Activated CD4-positive, alpha-beta T cell treated with anti-CD3 and anti-CD28 coated beads, Interleukin-2, amount 10 ng/mL, durations not matched to agents 7 days and 5 days (primary cell): Measurements from ENCODE around the gene KRT80. TPM values are rescaled to one million over a fixed set of nuclear protein-coding genes. Genes with fewer than 3 reads are reported as not detected.

Experiments
- CTCF ChIA-PET: fragments of 350-600 bp; sonication (Branson Sonifier 250); formaldehyde crosslinking; loops from one replicate; lab custom pipeline; 2021; ENCODE audit warnings: antibody characterized with exemption; lab: Charles Lee
- POLR2A ChIA-PET: fragments of 350-600 bp; sonication (Branson Sonifier 250); formaldehyde crosslinking; loops from one replicate; lab custom pipeline; 2021; ENCODE audit warnings: antibody characterized with exemption; lab: Charles Lee
- DNase-seq: peaks from one replicate; pipeline ENCODE4 v3.0.0-alpha.2; 2020
- H3K27ac Mint-ChIP-seq: one replicate; pipeline ENCODE4 v1.8.0; 2021; ENCODE audit warnings: mild to moderate bottlenecking, moderate library complexity, mixed read lengths
- H3K27me3 Mint-ChIP-seq: one replicate; pipeline ENCODE4 v1.8.0; 2021; ENCODE audit warnings: mixed read lengths
- H3K36me3 Mint-ChIP-seq: one replicate; pipeline ENCODE4 v1.8.0; 2021; ENCODE audit warnings: low read depth, mixed read lengths
- H3K4me1 Mint-ChIP-seq: one replicate; pipeline ENCODE4 v1.8.0; 2021; ENCODE audit warnings: mixed read lengths
- H3K4me3 Mint-ChIP-seq: one replicate; pipeline ENCODE4 v1.8.0; 2021; ENCODE audit warnings: mild to moderate bottlenecking, moderate library complexity, mixed read lengths
- H3K9me3 Mint-ChIP-seq: one replicate; pipeline ENCODE4 v1.8.0; 2021; ENCODE audit warnings: mixed read lengths
- total RNA-seq, 2 experiments: library from RNA; stranded (reverse); gene quantifications; one replicate each; pipeline ENCODE4 v1.2.3, GENCODE V29; 2021

KRT80 gene
- total RNA-seq, 2 experiments from 2014 or later = not detected

DNA sequence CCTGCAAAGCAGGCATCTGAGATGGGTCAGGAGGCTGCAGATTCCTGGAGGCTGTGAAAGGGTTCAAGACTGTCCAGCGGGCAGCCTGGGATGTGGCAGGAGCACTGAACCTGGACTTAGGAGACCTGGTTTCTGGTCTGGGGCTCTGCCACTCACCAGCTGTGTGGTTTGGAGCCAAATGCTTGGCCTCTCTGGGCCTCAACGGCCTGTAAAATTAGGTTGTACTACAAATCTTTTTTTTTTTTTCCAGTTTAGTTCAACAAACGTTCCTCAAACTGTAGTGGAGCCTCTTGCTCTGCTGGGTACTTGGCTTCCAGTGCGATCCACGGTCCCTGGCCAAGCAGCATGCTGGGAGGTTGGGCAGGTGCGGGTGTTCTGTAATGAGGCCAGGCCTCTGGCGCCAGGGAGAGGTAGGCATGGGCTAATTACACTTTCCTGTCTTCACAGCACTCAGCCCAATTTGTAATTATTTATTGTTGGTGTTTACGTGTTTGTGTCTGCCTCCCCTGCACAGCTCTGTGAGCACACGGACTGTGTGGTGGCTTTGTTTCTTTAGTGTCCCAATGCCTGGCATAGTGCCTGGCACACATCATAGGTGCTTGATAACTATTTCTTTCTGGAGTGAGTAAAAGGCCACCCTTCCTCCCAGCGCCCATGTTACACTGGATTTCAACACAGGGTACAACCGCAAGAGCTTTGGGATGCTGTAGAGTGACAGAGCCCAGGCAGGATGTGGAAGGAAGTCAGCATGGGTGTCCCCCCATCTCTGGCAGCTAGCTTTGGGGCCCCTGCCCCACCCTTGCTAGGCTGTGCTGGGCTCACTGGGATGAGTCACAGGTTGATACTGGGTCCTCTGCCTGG is 5.8 kb upstream of the KRT80 start:
- Mint-ChIP-seq H3K9me3 (no peaks in the 10 kb centered on the region), H3K36me3 (no peaks in the 10 kb centered on the region), H3K27me3 (peaks cover 5% of the 10 kb centered on the region), H3K4me3 (no peak overlapping the region), H3K4me1 (peaks cover 2% of the 10 kb centered on the region), H3K27ac (no peak overlapping the region)
- POLR2A ChIA-PET = no interaction called here
- CTCF ChIA-PET = interaction anchor here (1.3 kb wide), 1 partner anchor 11 kb away, joined by 3 read pairs; no protein-coding TSS in a partner anchor
- no peak for DNase-seq

DNA sequence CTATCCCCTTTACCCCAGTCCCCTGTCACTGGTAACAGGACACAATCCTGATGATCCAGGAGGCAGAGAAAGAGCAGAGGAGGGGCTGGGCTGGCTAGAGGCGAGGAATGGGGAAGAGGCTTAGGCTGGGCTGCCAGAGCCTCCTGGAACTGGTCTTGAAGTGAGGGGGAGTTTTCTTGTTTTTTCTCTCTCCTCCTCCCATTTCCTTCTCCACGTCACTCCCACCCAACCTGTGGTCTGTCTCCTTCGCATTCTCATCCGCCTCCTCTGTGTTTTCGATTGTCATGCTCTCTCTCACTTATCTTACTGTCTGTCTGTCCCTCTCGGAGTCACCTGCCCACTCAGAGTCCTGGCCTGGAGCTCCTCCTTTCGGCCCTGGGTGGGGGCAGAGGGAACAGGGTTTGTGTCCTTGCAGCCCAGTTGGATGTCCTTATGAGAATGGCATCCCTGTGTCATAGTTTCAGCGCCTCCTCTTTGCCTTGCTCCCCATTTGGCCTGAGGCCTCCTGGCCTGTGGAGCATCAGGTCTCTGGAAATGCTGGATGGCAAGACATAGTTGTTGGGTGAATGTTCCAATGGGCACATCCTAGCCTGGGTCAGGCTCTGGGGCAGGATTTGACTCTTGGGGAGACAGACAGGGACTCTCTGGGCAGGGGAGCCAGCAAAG is 3.4 kb upstream of the KRT80 start:
- H3K4me1 Mint-ChIP-seq = peaks cover 2% of the 10 kb centered on the region
- POLR2A ChIA-PET = no interaction called here
- CTCF ChIA-PET = interaction anchor here (1.5 kb wide), 1 partner anchor 27 kb away, joined by 3 read pairs; no protein-coding TSS in a partner anchor
- no peak overlapping the region for H3K27ac Mint-ChIP-seq
- H3K36me3 Mint-ChIP-seq = no peaks in the 10 kb centered on the region
- no peak overlapping the region for H3K4me3 Mint-ChIP-seq
- H3K27me3 Mint-ChIP-seq = peaks cover 11% of the 10 kb centered on the region
- no peak for DNase-seq
- H3K9me3 Mint-ChIP-seq = no peaks in the 10 kb centered on the region

- DNase-seq = no peak
- no peak overlapping the region for H3K4me3 Mint-ChIP-seq
- H3K27me3 Mint-ChIP-seq = peaks cover 11% of the 10 kb centered on the region
- H3K9me3 Mint-ChIP-seq = no peaks in the 10 kb centered on the region
- ChIA-PET POLR2A (no interaction called here), CTCF (interaction anchor here (1.3 to 1.5 kb wide), 2 partner anchors 28 to 36 kb away, joined by 3 read pairs; no protein-coding TSS in a partner anchor)
- no peak overlapping the region for H3K27ac Mint-ChIP-seq
- H3K4me1 Mint-ChIP-seq = peaks cover 2% of the 10 kb centered on the region
- no peaks in the 10 kb centered on the region for H3K36me3 Mint-ChIP-seq
Measured at GRCh38 chr12:52193991-52194390, 2.2 kb upstream of the KRT80 start.

GRCh38 chr12:52193532-52193931 is 1.7 kb upstream of the KRT80 start:
- H3K4me3 Mint-ChIP-seq = no peak overlapping the region
- POLR2A ChIA-PET = no interaction called here
- H3K27ac Mint-ChIP-seq = no peak overlapping the region
- H3K9me3 Mint-ChIP-seq = no peaks in the 10 kb centered on the region
- peaks cover 11% of the 10 kb centered on the region for H3K27me3 Mint-ChIP-seq
- no peak for DNase-seq
- peaks cover 2% of the 10 kb centered on the region for H3K4me1 Mint-ChIP-seq
- no peaks in the 10 kb centered on the region for H3K36me3 Mint-ChIP-seq
- CTCF ChIA-PET = interaction anchor here (1.3 to 1.5 kb wide), 2 partner anchors 28 to 36 kb away, joined by 3 read pairs; no protein-coding TSS in a partner anchor

DNA sequence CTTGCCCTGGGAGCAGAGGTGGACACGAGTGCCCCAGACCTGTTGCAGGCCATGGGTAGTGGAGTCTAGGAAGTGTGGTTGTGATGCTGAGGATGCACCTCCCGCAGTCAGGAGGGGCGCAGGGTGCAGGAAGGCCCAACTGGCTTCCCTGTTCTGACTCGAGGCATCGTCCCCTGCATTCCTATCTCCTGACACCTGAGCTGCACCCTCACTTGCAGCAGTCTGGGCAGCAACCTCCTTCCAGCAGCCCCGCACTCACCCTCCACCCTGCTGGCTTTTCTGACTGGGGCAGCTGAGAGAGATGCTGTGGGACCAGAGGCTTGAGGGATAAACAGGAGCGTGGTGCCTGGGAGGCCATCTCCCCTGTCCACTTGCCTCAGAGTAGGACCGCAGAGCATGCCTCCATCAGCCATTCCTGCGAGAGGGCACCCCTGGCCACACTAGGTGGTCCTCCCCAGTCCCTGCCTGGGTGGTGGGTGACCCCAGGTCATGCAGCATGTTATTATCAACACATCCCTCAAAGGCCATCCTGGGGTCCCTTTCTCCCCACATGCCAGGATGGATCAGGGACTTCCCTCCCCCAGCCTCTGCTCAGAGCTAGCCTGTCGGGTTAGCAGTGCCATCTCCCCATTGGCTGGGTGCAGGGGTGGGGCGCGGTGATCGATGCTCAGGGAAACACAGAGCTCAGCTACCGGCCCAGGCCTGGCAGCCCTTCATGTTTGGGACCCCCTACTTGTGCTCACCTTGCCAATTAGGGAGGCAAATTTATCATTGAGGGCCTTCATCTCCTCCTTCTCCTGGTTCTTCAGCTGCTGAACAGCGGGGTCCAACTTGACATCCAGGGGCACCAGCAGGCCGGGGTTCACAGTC is 719 bp downstream of the KRT80 start:
- POLR2A ChIA-PET = no interaction called here
- Mint-ChIP-seq H3K9me3 (no peaks in the 10 kb centered on the region), H3K27me3 (peaks cover 11% of the 10 kb centered on the region), H3K27ac (no peak overlapping the region), H3K4me3 (no peak overlapping the region), H3K36me3 (no peaks in the 10 kb centered on the region), H3K4me1 (peaks cover 2% of the 10 kb centered on the region)
- CTCF ChIA-PET = no interaction called here
- no peak for DNase-seq

- peaks cover 9% of the 10 kb centered on the region for H3K27me3 Mint-ChIP-seq
- POLR2A ChIA-PET = no interaction called here
- CTCF ChIA-PET = interaction anchor here (1.1 kb wide), 1 partner anchor 24 kb away, joined by 3 read pairs; no protein-coding TSS in a partner anchor
- H3K9me3 Mint-ChIP-seq = no peaks in the 10 kb centered on the region
- no peak overlapping the region for H3K27ac Mint-ChIP-seq
- no peaks in the 10 kb centered on the region for H3K36me3 Mint-ChIP-seq
- H3K4me3 Mint-ChIP-seq = no peak overlapping the region
- no peak for DNase-seq
- H3K4me1 Mint-ChIP-seq = peaks cover 9% of the 10 kb centered on the region
Measured at GRCh38 chr12:52189376-52190174, 2.2 kb downstream of the KRT80 start.

GRCh38 chr12:52188658-52189057 is 3.2 kb downstream of the KRT80 start:
- H3K9me3 Mint-ChIP-seq = no peaks in the 10 kb centered on the region
- H3K4me3 Mint-ChIP-seq = no peak overlapping the region
- no peak for DNase-seq
- POLR2A ChIA-PET = no interaction called here
- H3K27me3 Mint-ChIP-seq = peaks cover 6% of the 10 kb centered on the region
- no peaks in the 10 kb centered on the region for H3K36me3 Mint-ChIP-seq
- CTCF ChIA-PET = no interaction called here
- no peak overlapping the region for H3K27ac Mint-ChIP-seq
- peaks cover 11% of the 10 kb centered on the region for H3K4me1 Mint-ChIP-seq

DNA sequence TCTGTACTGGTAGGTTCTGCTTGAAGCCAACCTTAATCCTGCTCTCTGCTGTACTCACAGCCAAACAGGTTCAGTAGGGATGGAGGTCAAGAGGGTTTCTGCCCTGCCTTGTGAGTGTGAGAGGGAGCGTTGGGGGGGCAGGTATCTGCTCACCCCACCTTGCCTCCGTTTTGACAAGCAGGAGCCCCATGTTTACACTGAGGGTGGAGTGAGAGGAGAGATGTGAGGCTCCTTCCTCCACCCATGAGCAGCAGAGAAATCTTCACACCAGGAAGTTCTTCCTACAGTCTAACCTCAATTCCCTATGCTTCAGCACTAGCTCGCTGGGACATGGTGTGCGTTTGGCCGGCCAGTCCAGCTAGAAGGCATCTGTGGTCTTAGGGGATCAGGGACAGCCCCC is 4.2 kb downstream of the KRT80 start:
- Mint-ChIP-seq H3K4me3 (no peak overlapping the region), H3K4me1 (peaks cover 11% of the 10 kb centered on the region), H3K27me3 (peaks cover 6% of the 10 kb centered on the region), H3K27ac (no peak overlapping the region), H3K36me3 (no peaks in the 10 kb centered on the region), H3K9me3 (no peaks in the 10 kb centered on the region)
- CTCF ChIA-PET = no interaction called here
- no peak for DNase-seq
- POLR2A ChIA-PET = no interaction called here

- no peak for DNase-seq
- Mint-ChIP-seq H3K27ac (no peak overlapping the region), H3K36me3 (no peaks in the 10 kb centered on the region), H3K4me1 (peaks cover 11% of the 10 kb centered on the region), H3K27me3 (peaks cover 6% of the 10 kb centered on the region), H3K9me3 (no peaks in the 10 kb centered on the region), H3K4me3 (no peak overlapping the region)
- CTCF ChIA-PET = no interaction called here
- POLR2A ChIA-PET = no interaction called here
Measured at GRCh38 chr12:52187206-52187605, 4.6 kb downstream of the KRT80 start.

DNA sequence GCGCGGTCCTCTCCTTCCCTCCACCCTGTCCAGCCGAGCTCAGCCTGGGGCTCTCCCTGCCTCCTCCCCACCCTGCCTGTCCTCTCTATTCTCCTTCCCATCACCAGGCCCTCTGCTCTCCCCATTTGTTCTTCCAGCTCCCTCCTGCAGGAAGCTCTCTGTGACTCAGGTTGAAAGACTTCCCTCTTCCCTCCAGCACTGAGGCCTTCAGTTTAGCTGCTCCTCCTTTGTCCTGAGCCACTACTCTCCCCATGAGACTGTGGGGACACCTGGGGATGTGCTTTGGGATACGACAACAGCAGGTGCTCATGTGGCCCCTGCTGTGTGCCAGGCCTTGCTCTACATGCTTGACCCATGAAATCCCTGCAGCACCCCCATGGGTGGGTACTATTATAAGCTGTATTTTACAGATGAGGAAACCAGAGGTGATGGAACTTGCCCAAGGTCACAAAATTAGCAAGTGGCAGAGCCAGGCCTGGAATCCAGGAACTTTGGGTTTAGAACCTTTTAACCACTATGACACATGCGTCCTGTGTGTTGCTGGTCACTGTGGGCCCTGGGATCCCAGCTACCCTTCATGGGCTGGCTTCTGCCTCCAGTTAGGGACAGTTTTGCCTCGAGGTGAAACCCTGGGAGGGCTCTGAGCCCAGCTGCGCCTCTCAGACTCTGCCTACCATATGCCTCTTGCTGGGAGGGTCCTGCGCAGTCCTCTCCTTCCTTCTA is 5.5 kb downstream of the KRT80 start:
- CTCF ChIA-PET = interaction anchor here (0.6 to 1.1 kb wide), 3 partner anchors 11 to 1571 kb away, joined by 3 read pairs; no protein-coding TSS in a partner anchor

GRCh38 chr12:52185400-52185967 is 6.3 kb downstream of the KRT80 start:
- no peaks in the 10 kb centered on the region for H3K36me3 Mint-ChIP-seq
- CTCF ChIA-PET = interaction anchor here (0.6 to 1.1 kb wide), 2 partner anchors 134 to 1572 kb away, joined by 3 read pairs; no protein-coding TSS in a partner anchor
- peaks cover 3% of the 10 kb centered on the region for H3K27me3 Mint-ChIP-seq
- H3K4me3 Mint-ChIP-seq = no peak overlapping the region
- no peak for DNase-seq
- H3K27ac Mint-ChIP-seq = no peak overlapping the region
- POLR2A ChIA-PET = no interaction called here
- no peaks in the 10 kb centered on the region for H3K9me3 Mint-ChIP-seq
- H3K4me1 Mint-ChIP-seq = peaks cover 11% of the 10 kb centered on the region

More for the DNA sequence above, 5.5 kb downstream of the KRT80 start:
- H3K4me1 Mint-ChIP-seq = peaks cover 11% of the 10 kb centered on the region
- H3K36me3 Mint-ChIP-seq = no peaks in the 10 kb centered on the region
- H3K27ac Mint-ChIP-seq = no peak overlapping the region
- POLR2A ChIA-PET = no interaction called here
- no peak for DNase-seq
- peaks cover 6% of the 10 kb centered on the region for H3K27me3 Mint-ChIP-seq
- no peak overlapping the region for H3K4me3 Mint-ChIP-seq
- no peaks in the 10 kb centered on the region for H3K9me3 Mint-ChIP-seq
